ENCODE data around the gene PITX3. TPM values are rescaled to one million over a fixed set of nuclear protein-coding genes. Genes with fewer than 3 reads are reported as not detected.
"Not testable (repeated sequence)": the region's sequence is repeated elsewhere in the genome, so short reads cannot be mapped to it uniquely, and the experiment has no call there.

Gene PITX3
- total RNA-seq, 1 donor from 2014 or later: 1.7 TPM

GRCh38 chr10:102254426-102254825 lies 13.1 kb upstream of the PITX3 start:
- Mint-ChIP-seq H3K4me3 (ENCODE audit: unreplicated experiment) (no peak overlapping the region), H3K4me1 (ENCODE audit: low read depth, unreplicated experiment) (peaks cover 2% of the 10 kb centered on the region), H3K36me3 (ENCODE audit: low read depth, unreplicated experiment) (peaks cover 8% of the 10 kb centered on the region), H3K27me3 (ENCODE audit: low read depth, unreplicated experiment) (no peaks in the 10 kb centered on the region), H3K9me3 (ENCODE audit: unreplicated experiment) (no peaks in the 10 kb centered on the region), H3K27ac (ENCODE audit: unreplicated experiment) (no peak overlapping the region)
- no peak overlapping the region for H3K4me2 ChIP-seq (ENCODE audit: low read length)
- no peak for DNase-seq (ENCODE audit: low read depth)
- FAIRE-seq: no peak
- H3K9me3 ChIP-seq (ENCODE audit: insufficient read depth, low read depth, low read length): no peaks in the 10 kb centered on the region
- no peak overlapping the region for H3K27ac ChIP-seq (ENCODE audit: low read depth, low read length)
- H2AFZ ChIP-seq (ENCODE audit: low read depth, low read length): no peak overlapping the region
- H4K20me1 ChIP-seq (ENCODE audit: insufficient read depth, low read length): peaks cover 96% of the 10 kb centered on the region
- no peaks in the 10 kb centered on the region for H3K4me1 ChIP-seq (ENCODE audit: insufficient read depth, low read length)
- no peak overlapping the region for H3K9ac ChIP-seq (ENCODE audit: low read length)
- H3K36me3 ChIP-seq (ENCODE audit: insufficient read depth, low read length): peaks cover 2% of the 10 kb centered on the region
- peaks cover 99% of the 10 kb centered on the region for H3K79me2 ChIP-seq (ENCODE audit: insufficient read depth, low read length)
- H3K27me3 ChIP-seq (ENCODE audit: insufficient read depth, low read length): no peaks in the 10 kb centered on the region
- no peak for TF ChIP-seq EZH2 (IDR thresholded peaks at IDR 0.05; ENCODE audit: insufficient read depth, low read length)
- no peak overlapping the region for H3K4me3 ChIP-seq (ENCODE audit: insufficient read depth, low read depth, low read length)

- peaks cover 100% of the 10 kb centered on the region for H3K79me2 ChIP-seq (ENCODE audit: insufficient read depth, low read length)
- H3K9me3 ChIP-seq (ENCODE audit: insufficient read depth, low read depth, low read length); H3K27me3 ChIP-seq (ENCODE audit: insufficient read depth, low read length); H3K4me1 Mint-ChIP-seq (ENCODE audit: low read depth, unreplicated experiment); H3K9ac ChIP-seq (ENCODE audit: low read length); H2AFZ ChIP-seq (ENCODE audit: low read depth, low read length); H3K27ac ChIP-seq (ENCODE audit: low read depth, low read length); H3K4me3 ChIP-seq (ENCODE audit: insufficient read depth, low read depth, low read length); H3K27me3 Mint-ChIP-seq (ENCODE audit: low read depth, unreplicated experiment); H3K4me2 ChIP-seq (ENCODE audit: low read length); FAIRE-seq; H3K4me1 ChIP-seq (ENCODE audit: insufficient read depth, low read length); H3K4me3 Mint-ChIP-seq (ENCODE audit: unreplicated experiment); DNase-seq (ENCODE audit: low read depth); H3K36me3 ChIP-seq (ENCODE audit: insufficient read depth, low read length); H3K27ac Mint-ChIP-seq (ENCODE audit: unreplicated experiment); H3K36me3 Mint-ChIP-seq (ENCODE audit: low read depth, unreplicated experiment); H3K9me3 Mint-ChIP-seq (ENCODE audit: unreplicated experiment): not testable (repeated sequence)
- H4K20me1 ChIP-seq (ENCODE audit: insufficient read depth, low read length): peaks cover 97% of the 10 kb centered on the region
These were observed 11.2 kb upstream of the PITX3 start for GRCh38 chr10:102252508-102252907.

DNA sequence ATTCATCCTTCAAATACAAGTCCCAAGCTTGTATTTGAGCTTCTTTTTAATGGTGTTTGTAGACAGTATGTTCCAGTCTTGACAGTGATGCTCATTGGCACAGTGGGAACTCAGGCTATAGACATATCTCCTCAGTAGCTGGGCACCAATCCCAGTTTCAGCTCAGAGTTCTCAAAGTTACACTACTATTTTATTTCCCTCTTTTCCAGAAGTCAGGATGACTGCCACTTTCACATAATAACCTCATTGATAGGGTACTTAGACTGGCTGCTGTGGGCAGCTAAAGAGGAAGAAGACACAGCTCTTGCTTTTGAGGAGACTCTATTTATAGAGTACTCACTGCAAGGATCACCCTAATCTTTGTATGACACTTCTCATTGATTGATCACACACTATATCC lies 6.4 kb upstream of the PITX3 start:
- Mint-ChIP-seq H3K4me3 (ENCODE audit: unreplicated experiment) (peak overlapping the region; percentile 99), H3K27me3 (ENCODE audit: low read depth, unreplicated experiment) (peaks cover 2% of the 10 kb centered on the region), H3K9me3 (ENCODE audit: unreplicated experiment) (no peaks in the 10 kb centered on the region), H3K4me1 (ENCODE audit: low read depth, unreplicated experiment) (peaks cover 17% of the 10 kb centered on the region), H3K36me3 (ENCODE audit: low read depth, unreplicated experiment) (no peaks in the 10 kb centered on the region), H3K27ac (ENCODE audit: unreplicated experiment) (no peak overlapping the region)
- TF ChIP-seq CTCF (IDR thresholded peaks at IDR 0.05; ENCODE audit: insufficient read depth, low read depth, low read length) (no peak), EZH2 (IDR thresholded peaks at IDR 0.05; ENCODE audit: insufficient read depth, low read length) (no peak)
- FAIRE-seq: no peak
- H3K36me3 ChIP-seq (ENCODE audit: insufficient read depth, low read length): no peaks in the 10 kb centered on the region
- peaks cover 74% of the 10 kb centered on the region for H3K79me2 ChIP-seq (ENCODE audit: insufficient read depth, low read length)
- H3K4me3 ChIP-seq (ENCODE audit: insufficient read depth, low read depth, low read length): no peak overlapping the region
- peak overlapping the region; percentile 92 for H3K4me2 ChIP-seq (ENCODE audit: low read length)
- H3K9me3 ChIP-seq (ENCODE audit: insufficient read depth, low read depth, low read length): no peaks in the 10 kb centered on the region
- no peaks in the 10 kb centered on the region for H3K27me3 ChIP-seq (ENCODE audit: insufficient read depth, low read length)
- H3K9ac ChIP-seq (ENCODE audit: low read length): no peak overlapping the region
- H2AFZ ChIP-seq (ENCODE audit: low read depth, low read length): no peak overlapping the region
- peaks cover 71% of the 10 kb centered on the region for H4K20me1 ChIP-seq (ENCODE audit: insufficient read depth, low read length)
- H3K4me1 ChIP-seq (ENCODE audit: insufficient read depth, low read length): peaks cover 25% of the 10 kb centered on the region
- no peak overlapping the region for H3K27ac ChIP-seq (ENCODE audit: low read depth, low read length)
- DNase-seq (ENCODE audit: low read depth): no peak
